CD4-positive, CD25-positive, alpha-beta regulatory T cell (primary cell): ENCODE measurements around the gene YLPM1. TPM values are rescaled to one million over a fixed set of nuclear protein-coding genes. Genes with fewer than 3 reads are reported as not detected.

ENCODE experiments used
- ATAC-seq, 2 donors: fragments of 150-1000 bp; cut with Tn5 transposase; one replicate each; pipeline ENCODE4 v1.10.0; 2021; ENCODE audit warnings: low read depth in 2 of 2, moderate number of reproducible peaks in 2 of 2, moderate library complexity in 1 of 2
- DNase-seq, 3 donors: peaks; one replicate each; pipeline versions ENCODE4 v3.0.0 to v3.0.0-alpha.2; 2012 to 2022; ENCODE audit warnings: mixed read lengths in 1 of 3
- H3K27ac ChIP-seq: one replicate; pipeline ENCODE4 v1.7.0; 2013; ENCODE audit warnings: mild to moderate bottlenecking, low read length; ENCODE audit not compliant: insufficient read depth, poor library complexity, severe bottlenecking
- H3K27me3 ChIP-seq: one replicate; pipeline ENCODE4 v1.7.0; 2013; ENCODE audit warnings: low read length; ENCODE audit not compliant: control insufficient read depth, insufficient read depth
- H3K36me3 ChIP-seq: one replicate; pipeline ENCODE4 v1.7.0; 2013; ENCODE audit warnings: mild to moderate bottlenecking, low read length, moderate library complexity; ENCODE audit not compliant: control insufficient read depth, insufficient read depth
- H3K4me1 ChIP-seq: 2 replicates; pipeline ENCODE4 v1.7.0; 2013; ENCODE audit warnings: mild to moderate bottlenecking, low read length; ENCODE audit not compliant: insufficient read depth, control insufficient read depth, poor library complexity, severe bottlenecking
- H3K4me3 ChIP-seq: one replicate; pipeline ENCODE4 v1.7.0; 2013; ENCODE audit warnings: low read depth, mild to moderate bottlenecking, low read length, moderate library complexity
- H3K9me3 ChIP-seq, 2 experiments: 1 replicate in 1 of 2; 2 replicates in 1 of 2; pipeline ENCODE4 v1.7.0; 2013; ENCODE audit warnings: low read length in 2 of 2, mild to moderate bottlenecking in 1 of 2, moderate library complexity in 1 of 2; ENCODE audit not compliant: control insufficient read depth in 2 of 2
- H3K27ac Mint-ChIP-seq, 3 donors: one replicate each; pipeline ENCODE4 v1.8.0; 2020 to 2022; ENCODE audit warnings: mild to moderate bottlenecking in 3 of 3, mixed read lengths in 3 of 3, moderate library complexity in 2 of 3
- H3K27me3 Mint-ChIP-seq: one replicate; pipeline ENCODE4 v1.8.0; 2022; ENCODE audit warnings: mild to moderate bottlenecking, mixed read lengths
- H3K36me3 Mint-ChIP-seq: one replicate; pipeline ENCODE4 v1.8.0; 2020; ENCODE audit warnings: mixed read lengths
- H3K4me1 Mint-ChIP-seq, 4 donors: one replicate each; pipeline ENCODE4 v1.8.0; 2020 to 2022; ENCODE audit warnings: mixed read lengths in 4 of 4, mild to moderate bottlenecking in 1 of 4
- H3K4me3 Mint-ChIP-seq, 4 donors: one replicate each; pipeline ENCODE4 v1.8.0; 2020 to 2022; ENCODE audit warnings: mild to moderate bottlenecking in 4 of 4, mixed read lengths in 4 of 4, moderate library complexity in 3 of 4
- H3K9me3 Mint-ChIP-seq, 7 donors: one replicate each; pipeline ENCODE4 v1.8.0; 2020 to 2022; ENCODE audit warnings: mixed read lengths in 7 of 7, mild to moderate bottlenecking in 3 of 7, moderate library complexity in 2 of 7
- polyA plus RNA-seq, 4 donors: library from polyadenylated mRNA; unstranded; fragments of 300-500 nt; fragmentation: Illumina TruSeq; gene quantifications; one replicate each; pipeline ENCODE4 v1.2.3, GENCODE V29; 2021
- total RNA-seq: library from RNA; stranded (reverse); gene quantifications from one replicate; pipeline ENCODE4 v1.2.3, GENCODE V29; 2022

Gene YLPM1
- total and polyA plus RNA-seq, 5 donors from 2014 or later: 10.5 to 93.2 (median 11.7) TPM

DNA sequence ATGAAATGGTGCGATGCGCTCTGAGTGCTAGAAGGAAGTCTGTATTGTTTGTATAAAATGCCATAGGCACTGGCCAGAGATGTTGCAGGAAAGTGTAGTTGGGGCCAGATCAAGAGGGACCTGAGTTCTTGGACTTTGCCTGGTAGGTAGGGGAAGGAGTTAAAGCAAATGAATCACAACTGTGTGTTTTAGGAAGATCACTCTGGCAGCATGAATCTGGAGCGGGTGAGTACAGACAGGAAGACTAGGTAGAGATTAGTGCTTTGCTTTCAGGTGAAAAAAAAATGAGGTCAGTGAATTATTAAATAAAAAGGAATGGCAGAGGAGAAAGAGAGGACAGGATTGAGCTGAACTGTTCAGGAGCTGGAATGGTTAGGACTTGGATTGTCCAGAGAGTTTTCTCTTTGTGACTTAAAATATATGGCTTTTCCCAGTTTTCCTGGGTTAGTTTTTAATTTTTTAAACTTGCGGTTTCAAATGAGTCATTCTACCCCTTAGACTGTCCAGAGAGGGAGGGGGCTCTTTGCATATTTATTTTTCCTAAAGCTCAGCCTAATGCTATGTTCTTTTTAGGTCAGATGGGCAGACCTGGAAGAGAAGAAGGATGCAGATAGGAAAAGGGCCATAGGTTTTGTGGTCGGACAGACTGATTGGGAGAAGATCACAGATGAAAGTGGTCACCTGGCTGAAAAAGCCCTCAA lies 71.7 kb downstream of the YLPM1 start:
- Mint-ChIP-seq H3K27ac (peak overlapping the region; percentile 85 to 94 (median 92)), H3K27me3 (no peaks in the 10 kb centered on the region), H3K4me1 (peaks cover 39 to 55% (median 47%) of the 10 kb centered on the region in 4 donors), H3K4me3 (peak overlapping the region in 3 of 4 donors; percentile 4 to 11 (median 4)), H3K36me3 (peaks cover 14% of the 10 kb centered on the region), H3K9me3 (no peaks in the 10 kb centered on the region)
- ATAC-seq (no peak), DNase-seq (no peak)
- Histone ChIP-seq H3K4me1 (peaks cover 37% of the 10 kb centered on the region), H3K27ac (no peak overlapping the region), H3K9me3 (no peaks in the 10 kb centered on the region), H3K4me3 (no peak overlapping the region), H3K27me3 (no peaks in the 10 kb centered on the region), H3K36me3 (peaks cover 19% of the 10 kb centered on the region)

DNA sequence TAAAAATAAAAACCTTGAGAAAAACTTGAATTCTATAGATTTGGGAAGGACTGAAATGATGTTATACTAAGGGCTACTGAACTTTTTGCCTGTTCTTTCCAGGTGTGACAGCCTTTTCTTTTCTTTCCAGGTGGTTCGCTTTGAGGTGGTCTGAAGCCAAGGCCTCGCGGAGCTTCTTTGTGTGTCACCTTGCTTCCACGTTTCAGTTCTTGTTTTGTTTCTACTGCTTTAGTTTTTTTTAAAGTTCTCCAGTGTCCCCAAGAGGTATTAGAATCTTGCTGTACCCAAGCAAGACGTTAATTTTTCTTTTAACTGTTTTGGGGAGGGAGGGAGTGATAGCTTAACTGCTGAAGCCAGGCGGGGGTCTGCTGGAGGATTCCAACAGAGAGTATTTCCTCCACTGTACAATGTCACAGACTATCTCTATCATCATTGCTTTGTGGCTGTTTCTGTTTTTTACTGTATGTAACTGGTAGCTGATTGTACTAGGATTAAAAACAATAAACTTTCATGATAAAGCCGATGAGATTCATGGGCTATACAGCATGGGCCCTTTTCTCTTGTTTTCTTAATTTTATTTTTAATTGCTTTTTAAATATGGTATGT lies 72.6 kb downstream of the YLPM1 start:
- peak in 1 of 3 donors; percentile 2 for DNase-seq
- H3K27ac Mint-ChIP-seq: peak overlapping the region; percentile 85 to 94 (median 92)
- Histone ChIP-seq H3K36me3 (peaks cover 12% of the 10 kb centered on the region), H3K9me3 (no peaks in the 10 kb centered on the region), H3K4me1 (peaks cover 40% of the 10 kb centered on the region), H3K4me3 (no peak overlapping the region), H3K27ac (peak overlapping the region; percentile 84), H3K27me3 (no peaks in the 10 kb centered on the region)
- peak overlapping the region in 3 of 4 donors; percentile 53 to 62 (median 55) for H3K4me3 Mint-ChIP-seq
- peaks cover 40 to 64% (median 52%) of the 10 kb centered on the region in 4 donors for H3K4me1 Mint-ChIP-seq
- H3K27me3 Mint-ChIP-seq: no peaks in the 10 kb centered on the region
- peaks cover 9% of the 10 kb centered on the region for H3K36me3 Mint-ChIP-seq
- ATAC-seq: peak in 1 of 2 donors; percentile 30
- no peaks in the 10 kb centered on the region for H3K9me3 Mint-ChIP-seq

DNA sequence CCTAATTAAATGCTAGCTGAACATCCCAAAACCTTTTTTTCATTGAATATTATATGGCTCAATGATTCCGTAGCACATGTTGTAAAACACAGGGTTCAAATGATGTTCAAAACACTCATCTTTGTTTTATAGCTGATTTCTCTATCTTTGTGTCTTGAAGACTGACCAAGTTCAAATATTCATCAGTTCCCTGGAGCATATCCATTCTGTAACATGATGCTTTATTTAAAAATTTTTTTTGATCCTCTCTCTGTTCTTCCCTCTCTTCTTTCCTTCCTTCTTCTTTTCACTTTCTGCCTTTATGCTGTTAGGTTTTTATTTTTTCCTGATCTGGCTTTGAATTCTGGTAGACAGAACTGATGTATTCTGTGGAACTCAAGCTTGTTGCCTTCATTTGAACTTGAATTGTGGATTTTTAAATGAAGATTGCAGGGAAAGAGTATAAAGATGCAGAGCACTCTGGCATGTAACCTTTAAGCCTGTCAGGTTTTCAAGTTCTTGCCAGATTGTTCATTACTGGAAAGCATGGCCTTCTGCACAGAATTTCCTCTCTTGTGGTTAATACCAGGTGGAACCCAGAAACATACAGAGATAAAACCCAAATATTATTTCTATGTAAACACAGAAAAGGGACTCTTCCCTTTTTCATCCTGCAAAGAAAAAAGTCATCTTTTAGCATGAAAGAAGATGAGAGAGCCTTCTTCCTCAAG lies 73.3 kb downstream of the YLPM1 start:
- peaks cover 46% of the 10 kb centered on the region for H3K4me1 ChIP-seq
- no peaks in the 10 kb centered on the region for H3K9me3 ChIP-seq
- peak in 1 of 3 donors; percentile 60 for DNase-seq
- no peaks in the 10 kb centered on the region for H3K27me3 ChIP-seq
- Mint-ChIP-seq H3K4me1 (peaks cover 46 to 70% (median 58%) of the 10 kb centered on the region in 4 donors), H3K27me3 (no peaks in the 10 kb centered on the region), H3K36me3 (peaks cover 8% of the 10 kb centered on the region), H3K9me3 (no peaks in the 10 kb centered on the region), H3K4me3 (peak overlapping the region in 3 of 4 donors; percentile 36 to 85 (median 78)), H3K27ac (peak overlapping the region; percentile 91 to 94 (median 92))
- peak overlapping the region; percentile 84 for H3K27ac ChIP-seq
- peak overlapping the region; percentile 33 for H3K4me3 ChIP-seq
- ATAC-seq: peak in 1 of 2 donors; percentile 20
- H3K36me3 ChIP-seq: peaks cover 6% of the 10 kb centered on the region

DNA sequence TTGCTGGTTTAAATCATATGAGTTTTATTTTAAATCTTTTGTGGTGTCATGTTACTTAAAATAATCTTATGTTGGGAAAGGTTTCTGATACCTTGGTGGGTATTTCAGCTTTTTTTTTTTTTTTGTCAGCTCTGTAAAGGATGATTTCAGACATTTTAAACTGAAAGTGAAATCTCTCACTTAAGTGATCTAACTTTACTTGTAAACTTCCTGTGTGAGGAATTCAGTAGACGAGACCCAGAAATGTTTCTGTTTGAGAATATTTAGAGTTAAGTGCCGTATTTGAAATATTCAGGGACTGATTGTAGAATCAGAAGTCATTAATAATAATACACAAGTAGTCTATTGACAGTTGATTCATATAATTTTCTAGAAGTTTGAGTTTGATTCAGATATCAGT lies 75.0 kb downstream of the YLPM1 start:
- Histone ChIP-seq H3K4me1 (peaks cover 55% of the 10 kb centered on the region), H3K27ac (peak overlapping the region; percentile 84), H3K9me3 (no peaks in the 10 kb centered on the region), H3K4me3 (peak overlapping the region; percentile 83), H3K36me3 (no peaks in the 10 kb centered on the region), H3K27me3 (no peaks in the 10 kb centered on the region)
- no peaks in the 10 kb centered on the region for H3K27me3 Mint-ChIP-seq
- peaks cover 52 to 84% (median 64%) of the 10 kb centered on the region in 4 donors for H3K4me1 Mint-ChIP-seq
- ATAC-seq (peak; percentile 43 to 46), DNase-seq (peak in 2 of 3 donors; percentile 51 to 62)
- no peaks in the 10 kb centered on the region for H3K9me3 Mint-ChIP-seq
- H3K36me3 Mint-ChIP-seq: peaks cover 10% of the 10 kb centered on the region
- H3K27ac Mint-ChIP-seq: peak overlapping the region; percentile 92 to 97 (median 96)
- H3K4me3 Mint-ChIP-seq: peak overlapping the region; percentile 62 to 94 (median 85)

DNA sequence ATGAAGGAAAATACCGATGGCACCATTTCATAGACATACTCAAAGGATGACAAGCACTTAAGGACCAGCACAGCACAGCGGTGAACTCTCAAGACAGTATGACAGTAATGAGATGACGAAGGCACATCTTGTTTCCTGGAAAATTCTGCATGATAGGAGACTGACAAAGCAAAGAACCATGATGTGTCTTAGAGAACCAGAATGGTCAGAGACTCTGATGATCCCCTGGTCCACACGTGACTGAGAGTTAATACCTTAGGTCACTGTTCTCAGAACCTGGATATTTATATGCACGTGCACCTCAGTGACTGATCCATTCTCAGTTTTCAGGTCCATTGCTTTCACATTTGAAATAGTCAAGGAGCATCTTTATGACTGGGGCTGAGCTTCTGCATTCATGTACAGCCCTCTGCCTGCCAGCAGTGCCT lies 77.5 kb downstream of the YLPM1 start:
- Histone ChIP-seq H3K4me1 (peaks cover 50% of the 10 kb centered on the region), H3K4me3 (peak overlapping the region; percentile 23), H3K9me3 (no peaks in the 10 kb centered on the region), H3K27ac (no peak overlapping the region), H3K27me3 (no peaks in the 10 kb centered on the region), H3K36me3 (no peaks in the 10 kb centered on the region)
- Mint-ChIP-seq H3K27me3 (no peaks in the 10 kb centered on the region), H3K9me3 (no peaks in the 10 kb centered on the region), H3K27ac (peak overlapping the region; percentile 72 to 95 (median 92)), H3K4me1 (peaks cover 42 to 76% (median 53%) of the 10 kb centered on the region in 4 donors), H3K4me3 (peak overlapping the region in 2 of 4 donors; percentile 39 to 59), H3K36me3 (peaks cover 10% of the 10 kb centered on the region)
- peak in 1 of 2 donors; percentile 25 for ATAC-seq
- DNase-seq: peak in 1 of 3 donors; percentile 35

DNA sequence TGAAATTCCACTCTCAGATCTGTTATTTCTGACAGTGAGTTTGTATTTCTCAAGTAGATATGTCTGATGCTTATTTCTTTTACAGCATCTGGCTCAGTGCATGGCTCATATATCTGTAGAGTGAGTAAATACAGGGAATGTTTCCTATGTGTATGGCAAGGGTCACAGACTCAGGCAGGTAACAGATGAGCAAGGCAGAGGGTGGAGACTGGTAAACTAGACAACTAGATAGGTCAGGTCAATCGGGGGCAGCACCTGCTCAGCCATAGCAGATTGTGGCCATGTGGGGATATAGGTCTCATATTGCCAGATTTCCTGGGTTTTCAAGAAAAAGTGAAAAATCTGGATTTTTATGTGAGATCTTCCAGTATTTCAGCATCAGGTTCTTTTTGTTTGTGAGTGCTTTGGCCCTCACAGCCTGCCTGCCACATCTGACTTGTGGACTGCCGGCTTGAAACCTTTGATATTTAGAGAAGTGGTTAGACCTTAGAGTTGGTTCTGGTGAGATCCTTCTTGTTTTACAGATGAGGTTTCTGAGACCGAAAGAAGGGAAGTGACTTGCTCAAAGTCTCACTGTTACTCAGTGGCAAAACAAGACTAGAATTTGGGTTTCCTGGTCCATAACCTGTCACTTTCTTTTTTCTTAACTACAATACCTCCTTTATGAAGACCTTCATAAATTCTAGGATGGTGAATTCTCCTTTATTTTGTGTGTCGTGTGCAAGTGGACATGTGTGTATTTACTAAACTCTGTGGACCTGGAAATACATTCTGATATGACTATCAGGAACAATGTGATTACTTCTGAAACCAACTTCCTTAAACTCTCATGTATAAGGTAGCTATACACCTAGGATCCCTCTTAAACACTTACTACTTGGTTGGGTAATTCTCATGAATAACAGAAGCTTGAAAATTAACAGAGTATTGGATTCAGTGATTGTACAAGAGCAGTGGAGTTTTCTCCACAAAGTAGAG lies 78.4 kb downstream of the YLPM1 start:
- Histone ChIP-seq H3K4me1 (peaks cover 41% of the 10 kb centered on the region), H3K36me3 (no peaks in the 10 kb centered on the region), H3K27ac (peak overlapping the region; percentile 68), H3K4me3 (peak overlapping the region; percentile 23), H3K27me3 (no peaks in the 10 kb centered on the region), H3K9me3 (no peaks in the 10 kb centered on the region)
- Mint-ChIP-seq H3K9me3 (no peaks in the 10 kb centered on the region), H3K27me3 (no peaks in the 10 kb centered on the region), H3K4me1 (peaks cover 36 to 72% (median 46%) of the 10 kb centered on the region in 4 donors), H3K27ac (peak overlapping the region; percentile 72 to 95 (median 92)), H3K4me3 (peak overlapping the region; percentile 12 to 70 (median 48)), H3K36me3 (peaks cover 7% of the 10 kb centered on the region)
- peak; percentile 63 to 75 for ATAC-seq
- peak in 2 of 3 donors; percentile 33 to 83 for DNase-seq
